ENCODE results near the gene MMP15. TPM values are rescaled to one million over a fixed set of nuclear protein-coding genes. Genes with fewer than 3 reads are reported as not detected.

Gene MMP15
- total RNA-seq, 4 donors from 2014 or later, result 48.0 to 161 (median 92.3) TPM

- TF ChIP-seq POLR2A (IDR thresholded peaks at IDR 0.05), result no peak
- no peak for TF ChIP-seq EP300 (IDR thresholded peaks at IDR 0.05; ENCODE audit: low read depth)
- no peak for TF ChIP-seq POLR2AphosphoS5 (IDR thresholded peaks at IDR 0.05)
- no peak for TF ChIP-seq CTCF (IDR thresholded peaks at IDR 0.05)
- Histone ChIP-seq H3K27me3 (no peaks in the 10 kb centered on the region), H3K4me1 (no peaks in the 10 kb centered on the region), H3K9me3 (no peaks in the 10 kb centered on the region), H3K27ac (no peak overlapping the region), H3K36me3 (no peaks in the 10 kb centered on the region), H3K4me3 (no peak overlapping the region)
- no peak for DNase-seq
- 70% methylated on average over 5 of the region's 5 CpGs; no CpG with 5 or more reads in 1 of the 2 donors for WGBS, 2 donors (ENCODE audit: low coverage in 1 of 2)
- intact Hi-C loops (cut with DNase I; ENCODE audit: low total_unique reads), result no loop called here
- in situ Hi-C loops (cut with MboI; ENCODE audit: low pct_ligation_motif_present in 1 of 4, low pct_unique_long_range_greater_than_20kb in 1 of 4, low sequenced_read_pairs in 3 of 4), result no loop called here
Measured at GRCh38 chr16:58057121-58057520, 31.6 kb downstream of the MMP15 start.

DNA sequence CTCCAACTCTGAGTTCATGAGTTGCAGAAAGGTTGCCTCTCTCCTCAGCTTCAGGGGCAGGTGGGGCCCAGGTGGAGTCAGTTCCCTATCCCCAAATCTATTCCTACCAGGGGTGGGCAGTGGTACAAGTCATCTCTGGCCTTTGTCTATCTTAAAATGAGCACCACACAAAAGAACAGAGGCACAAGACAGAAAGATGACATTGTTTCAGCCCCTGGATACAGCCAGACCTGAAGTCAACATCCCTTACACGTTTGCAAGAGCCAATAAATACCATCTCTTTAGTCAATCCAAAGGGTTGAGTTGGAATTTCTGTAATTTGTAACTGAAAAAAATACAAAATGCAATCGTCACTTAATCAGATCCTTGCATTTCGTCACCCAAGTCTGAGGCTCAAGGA lies 32.2 kb downstream of the MMP15 start:
- Histone ChIP-seq H3K9me3 (no peaks in the 10 kb centered on the region), H3K27me3 (no peaks in the 10 kb centered on the region), H3K4me3 (no peak overlapping the region), H3K4me1 (no peaks in the 10 kb centered on the region), H3K27ac (no peak overlapping the region), H3K36me3 (no peaks in the 10 kb centered on the region)
- 71 to 86% methylated on average over 2 to 3 of the region's 3 CpGs for WGBS, 2 donors (ENCODE audit: low coverage in 1 of 2)
- intact Hi-C loops (cut with DNase I; ENCODE audit: low total_unique reads), result no loop called here
- TF ChIP-seq POLR2A (IDR thresholded peaks at IDR 0.05), result no peak
- no peak for TF ChIP-seq CTCF (IDR thresholded peaks at IDR 0.05)
- TF ChIP-seq POLR2AphosphoS5 (IDR thresholded peaks at IDR 0.05), result no peak
- TF ChIP-seq EP300 (IDR thresholded peaks at IDR 0.05; ENCODE audit: low read depth), result no peak
- no peak for DNase-seq
- in situ Hi-C loops (cut with MboI; ENCODE audit: low pct_ligation_motif_present in 1 of 4, low pct_unique_long_range_greater_than_20kb in 1 of 4, low sequenced_read_pairs in 3 of 4), result no loop called here

DNA sequence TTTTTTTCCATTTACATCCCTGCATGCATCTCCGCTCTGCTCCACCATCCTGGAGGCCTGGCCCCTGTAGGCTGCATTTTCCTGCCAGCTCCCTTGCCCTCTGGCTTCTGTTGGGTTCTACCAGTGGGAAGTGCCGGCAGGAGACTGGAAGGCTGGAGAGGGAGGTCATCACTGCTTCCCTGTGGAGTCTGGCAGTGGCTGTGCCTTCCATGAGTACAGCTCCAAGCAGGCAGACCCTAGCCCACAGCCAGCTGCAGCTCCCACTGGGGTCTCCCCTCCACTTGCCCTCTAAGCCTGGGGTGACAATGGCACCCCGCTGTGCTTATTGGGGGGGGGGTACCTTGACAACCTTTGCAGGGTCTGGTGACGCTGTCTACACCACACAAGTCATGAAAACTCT lies 37.3 kb downstream of the MMP15 start:
- H3K27me3 ChIP-seq, result no peaks in the 10 kb centered on the region
- no peak for DNase-seq
- intact Hi-C loops (cut with DNase I; ENCODE audit: low total_unique reads) (no loop called here), in situ Hi-C loops (cut with MboI; ENCODE audit: low pct_ligation_motif_present in 1 of 4, low pct_unique_long_range_greater_than_20kb in 1 of 4, low sequenced_read_pairs in 3 of 4) (no loop called here)
- H3K27ac ChIP-seq, result no peak overlapping the region
- no peak overlapping the region for H3K4me3 ChIP-seq
- no peaks in the 10 kb centered on the region for H3K36me3 ChIP-seq
- 94 to 100% methylated on average over 1 to 4 of the region's 4 CpGs for WGBS, 2 donors (ENCODE audit: low coverage in 1 of 2)
- no peaks in the 10 kb centered on the region for H3K9me3 ChIP-seq
- H3K4me1 ChIP-seq, result no peaks in the 10 kb centered on the region
- no peak for TF ChIP-seq POLR2A (IDR thresholded peaks at IDR 0.05)
- TF ChIP-seq POLR2AphosphoS5 (IDR thresholded peaks at IDR 0.05), result no peak
- TF ChIP-seq EP300 (IDR thresholded peaks at IDR 0.05; ENCODE audit: low read depth), result no peak
- no peak for TF ChIP-seq CTCF (IDR thresholded peaks at IDR 0.05)

GRCh38 chr16:58063377-58064076 lies 38.0 kb downstream of the MMP15 start:
- H3K36me3 ChIP-seq, result no peaks in the 10 kb centered on the region
- intact Hi-C loops (cut with DNase I; ENCODE audit: low total_unique reads), result no loop called here
- no peak for DNase-seq
- H3K9me3 ChIP-seq, result no peaks in the 10 kb centered on the region
- 74 to 80% methylated on average over 5 to 8 of the region's 8 CpGs for WGBS, 2 donors (ENCODE audit: low coverage in 1 of 2)
- H3K27ac ChIP-seq, result no peak overlapping the region
- H3K4me1 ChIP-seq, result no peaks in the 10 kb centered on the region
- in situ Hi-C loops (cut with MboI; ENCODE audit: low pct_ligation_motif_present in 1 of 4, low pct_unique_long_range_greater_than_20kb in 1 of 4, low sequenced_read_pairs in 3 of 4), result no loop called here
- no peak overlapping the region for H3K4me3 ChIP-seq
- H3K27me3 ChIP-seq, result no peaks in the 10 kb centered on the region
- TF ChIP-seq POLR2A (IDR thresholded peaks at IDR 0.05) (no peak), CTCF (IDR thresholded peaks at IDR 0.05) (no peak), POLR2AphosphoS5 (IDR thresholded peaks at IDR 0.05) (no peak), EP300 (IDR thresholded peaks at IDR 0.05; ENCODE audit: low read depth) (no peak)

Measured in transverse colon (tissue), 4 donors.